ENCODE measurements around the gene MAGI2. TPM values are rescaled to one million over a fixed set of nuclear protein-coding genes. Genes with fewer than 3 reads are reported as not detected.
A peak's percentile ranks its signal among the peaks of the same experiment; 100 is the strongest.

The MAGI2 gene
- total RNA-seq, 4 donors from 2014 or later, result 0.23 to 5.5 (median 0.45) TPM

DNA sequence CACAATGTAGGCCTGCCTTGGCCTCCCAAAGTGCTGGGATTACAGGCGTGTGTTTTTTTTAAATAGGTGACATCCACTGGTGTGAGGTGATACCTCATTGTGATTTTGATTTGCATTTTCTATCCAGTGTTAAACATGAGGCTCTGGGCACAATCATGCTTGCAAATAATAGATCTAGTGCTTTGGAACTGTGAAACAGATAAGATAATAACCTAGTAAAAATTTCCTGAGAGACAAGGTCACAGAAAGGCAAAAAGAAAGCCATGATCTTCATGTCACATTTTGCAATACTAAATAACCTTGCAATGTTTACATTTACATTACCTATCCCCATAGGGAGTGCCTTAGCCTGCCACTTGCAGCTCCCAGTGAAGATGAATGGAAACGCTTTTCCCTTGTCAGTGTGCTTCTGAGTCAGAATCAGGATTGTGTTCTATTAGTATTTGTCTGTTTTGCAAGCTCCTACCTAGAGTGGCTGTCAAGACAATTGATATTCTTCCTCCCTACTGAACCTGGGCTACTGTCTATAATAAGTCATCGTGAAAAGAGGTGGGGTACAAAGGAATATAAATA is 1398.4 kb downstream of the MAGI2 start:
- no peak for TF ChIP-seq POLR2A (IDR thresholded peaks at IDR 0.05)
- no peak for TF ChIP-seq CTCF (IDR thresholded peaks at IDR 0.05)
- Histone ChIP-seq H3K4me3 (no peak overlapping the region), H3K4me1 (no peaks in the 10 kb centered on the region), H3K9me3 (no peaks in the 10 kb centered on the region), H3K36me3 (no peaks in the 10 kb centered on the region), H3K27me3 (no peaks in the 10 kb centered on the region), H3K27ac (no peak overlapping the region)
- 54 to 62% methylated on average over 3 of the region's 3 CpGs for WGBS, 2 donors
- intact Hi-C loops (cut with DNase I), result no loop called here
- DNase-seq, result no peak

- DNase-seq, result no peak
- H3K27ac ChIP-seq, result no peak overlapping the region
- no peaks in the 10 kb centered on the region for H3K4me1 ChIP-seq
- no peaks in the 10 kb centered on the region for H3K9me3 ChIP-seq
- no peak overlapping the region for H3K4me3 ChIP-seq
- intact Hi-C loops (cut with DNase I), result no loop called here
- 66 to 83% methylated on average over 5 to 7 of the region's 7 CpGs for WGBS, 2 donors
- H3K36me3 ChIP-seq, result no peaks in the 10 kb centered on the region
- TF ChIP-seq CTCF (IDR thresholded peaks at IDR 0.05) (no peak), POLR2A (IDR thresholded peaks at IDR 0.05) (no peak)
- H3K27me3 ChIP-seq, result no peaks in the 10 kb centered on the region
Observed at GRCh38 chr7:78052112-78052511, 1401.4 kb downstream of the MAGI2 start.

DNA sequence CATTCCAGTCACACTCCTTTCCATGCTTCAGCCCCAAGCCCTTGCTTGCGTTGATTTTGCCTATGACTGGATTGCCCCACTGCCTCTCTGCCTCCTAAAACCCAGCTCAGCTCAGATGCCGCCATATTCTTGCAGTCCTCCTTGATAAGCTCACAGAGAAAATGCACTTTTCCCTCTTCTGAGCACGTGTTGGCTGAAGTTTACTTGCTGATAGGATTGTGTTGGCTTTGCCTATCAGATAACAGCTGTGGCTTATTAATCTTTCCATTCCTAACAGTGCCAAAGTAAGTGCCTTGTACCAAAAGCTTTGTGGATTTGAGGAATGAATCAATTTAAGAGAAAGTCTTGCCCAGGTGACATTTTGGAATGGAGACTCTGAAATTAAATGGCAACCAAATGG is 1405.7 kb downstream of the MAGI2 start:
- Histone ChIP-seq H3K4me1 (no peaks in the 10 kb centered on the region), H3K27ac (no peak overlapping the region), H3K9me3 (no peaks in the 10 kb centered on the region), H3K36me3 (no peaks in the 10 kb centered on the region), H3K27me3 (no peaks in the 10 kb centered on the region), H3K4me3 (no peak overlapping the region)
- intact Hi-C loops (cut with DNase I), result no loop called here
- TF ChIP-seq POLR2A (IDR thresholded peaks at IDR 0.05), result no peak
- TF ChIP-seq CTCF (IDR thresholded peaks at IDR 0.05), result no peak
- WGBS, 2 donors, result 82 to 83% methylated on average over 3 of the region's 3 CpGs
- DNase-seq, result no peak

DNA sequence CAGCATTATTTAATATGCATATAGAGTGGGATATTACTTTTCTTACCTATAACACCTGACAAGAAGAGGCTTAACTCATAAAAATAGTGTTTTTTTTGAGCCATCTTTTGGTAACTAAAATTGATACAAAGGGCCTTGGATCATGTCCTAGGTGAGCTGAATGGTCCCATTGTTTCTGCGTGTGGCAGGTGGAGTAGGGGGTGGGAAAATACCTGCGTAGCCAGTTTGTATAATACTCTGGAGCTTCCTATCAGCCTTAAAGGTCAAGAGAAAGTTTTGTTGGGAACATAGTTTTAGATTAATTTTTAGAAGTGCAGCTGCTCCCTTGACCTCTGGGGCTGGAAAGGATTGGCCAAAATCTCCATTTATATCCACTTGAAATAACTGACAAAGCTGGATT is 1410.3 kb downstream of the MAGI2 start:
- no peak for TF ChIP-seq POLR2A (IDR thresholded peaks at IDR 0.05)
- TF ChIP-seq CTCF (IDR thresholded peaks at IDR 0.05), result no peak
- intact Hi-C loops (cut with DNase I), result no loop called here
- H3K27ac ChIP-seq, result no peak overlapping the region
- DNase-seq, result no peak
- H3K4me1 ChIP-seq, result peaks cover 0 to 22% (median 4%) of the 10 kb centered on the region in 3 donors
- WGBS, 2 donors, result 42 to 84% methylated on average over 2 of the region's 2 CpGs
- no peaks in the 10 kb centered on the region for H3K9me3 ChIP-seq
- no peaks in the 10 kb centered on the region for H3K27me3 ChIP-seq
- no peak overlapping the region for H3K4me3 ChIP-seq
- no peaks in the 10 kb centered on the region for H3K36me3 ChIP-seq

DNA sequence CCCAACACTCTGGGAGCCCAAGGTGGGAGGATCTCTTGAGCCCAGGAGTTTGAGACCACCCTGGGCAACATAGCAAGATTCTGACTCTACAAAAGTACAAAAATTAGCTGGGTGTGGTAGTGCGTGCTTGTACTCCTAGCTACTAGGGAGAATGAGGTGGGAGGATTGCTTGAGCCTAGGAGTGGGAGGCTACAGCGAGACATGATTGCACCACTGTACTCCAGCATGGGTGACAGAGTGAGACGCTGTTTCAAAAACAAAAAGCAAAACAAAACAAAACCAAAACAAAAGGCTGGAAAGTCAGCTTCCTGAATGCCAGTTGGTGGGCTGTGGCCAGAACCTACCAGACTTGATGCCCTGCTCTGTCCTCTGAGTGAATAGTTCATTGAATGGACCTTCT is 1412.0 kb downstream of the MAGI2 start:
- Histone ChIP-seq H3K27ac (peak overlapping the region in 1 of 4 donors; percentile 4), H3K4me1 (peaks cover 0 to 22% (median 4%) of the 10 kb centered on the region in 3 donors), H3K4me3 (no peak overlapping the region), H3K9me3 (no peaks in the 10 kb centered on the region), H3K27me3 (no peaks in the 10 kb centered on the region), H3K36me3 (no peaks in the 10 kb centered on the region)
- DNase-seq, result no peak
- intact Hi-C loops (cut with DNase I), result no loop called here
- WGBS, 2 donors, result 83 to 87% methylated on average over 3 of the region's 3 CpGs
- TF ChIP-seq CTCF (IDR thresholded peaks at IDR 0.05), result no peak
- no peak for TF ChIP-seq POLR2A (IDR thresholded peaks at IDR 0.05)

Data from esophagus squamous epithelium (tissue), 5 donors.